ELR (cell line): ENCODE results near the gene CBX5.
"Not testable (repeated sequence)": the region's sequence is repeated elsewhere in the genome, so short reads cannot be mapped to it uniquely, and the experiment has no call there.

Source experiments
- DNase-seq: peaks from one replicate; pipeline ENCODE4 v3.0.0-alpha.2; 2015; ENCODE audit warnings: low read depth

Gene CBX5

GRCh38 chr12:54279632-54280467 is at the start of gene CBX5:
TSS of gene CBX5 (minus strand) at chr12:54280122. CDS start at chr12:54257650, 22,472 bp downstream.
- peak; percentile 100 for DNase-seq

DNA sequence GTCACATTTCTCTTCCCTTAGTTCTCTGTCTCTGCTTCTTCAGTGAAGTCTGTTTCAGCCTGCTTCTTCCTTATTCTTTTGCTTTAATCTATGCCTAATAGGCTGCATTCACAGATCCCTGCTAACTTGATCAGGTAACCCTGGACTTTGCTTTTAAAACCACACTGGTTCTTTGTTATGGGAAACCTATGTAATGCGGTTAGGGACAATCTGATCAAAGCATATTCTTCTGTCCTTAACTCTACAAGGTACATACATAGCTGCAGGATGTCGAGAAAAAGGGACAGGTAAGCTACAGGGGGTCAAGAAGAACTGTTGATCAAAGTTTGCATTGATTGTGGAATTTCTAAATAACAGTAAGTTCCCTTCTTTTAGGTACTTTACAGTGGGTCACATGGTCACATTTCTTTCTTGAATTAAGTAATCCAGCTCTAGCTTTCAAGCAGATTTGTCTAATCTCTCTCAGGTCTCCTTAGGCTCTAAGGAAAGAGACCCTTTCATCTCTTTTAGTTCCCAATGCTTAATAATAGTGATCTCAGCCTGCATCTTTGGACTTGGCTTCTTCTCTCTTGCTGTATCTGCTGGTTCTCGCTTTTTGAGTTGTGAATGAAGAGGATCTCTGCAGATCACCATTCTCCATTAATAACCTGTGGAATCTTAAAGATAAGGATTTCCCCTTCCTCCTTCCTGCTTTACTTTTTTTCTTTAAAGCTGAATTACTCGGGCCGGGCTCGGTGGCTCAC is 48.8 kb upstream of the CBX5 start:
- no peak for DNase-seq

DNA sequence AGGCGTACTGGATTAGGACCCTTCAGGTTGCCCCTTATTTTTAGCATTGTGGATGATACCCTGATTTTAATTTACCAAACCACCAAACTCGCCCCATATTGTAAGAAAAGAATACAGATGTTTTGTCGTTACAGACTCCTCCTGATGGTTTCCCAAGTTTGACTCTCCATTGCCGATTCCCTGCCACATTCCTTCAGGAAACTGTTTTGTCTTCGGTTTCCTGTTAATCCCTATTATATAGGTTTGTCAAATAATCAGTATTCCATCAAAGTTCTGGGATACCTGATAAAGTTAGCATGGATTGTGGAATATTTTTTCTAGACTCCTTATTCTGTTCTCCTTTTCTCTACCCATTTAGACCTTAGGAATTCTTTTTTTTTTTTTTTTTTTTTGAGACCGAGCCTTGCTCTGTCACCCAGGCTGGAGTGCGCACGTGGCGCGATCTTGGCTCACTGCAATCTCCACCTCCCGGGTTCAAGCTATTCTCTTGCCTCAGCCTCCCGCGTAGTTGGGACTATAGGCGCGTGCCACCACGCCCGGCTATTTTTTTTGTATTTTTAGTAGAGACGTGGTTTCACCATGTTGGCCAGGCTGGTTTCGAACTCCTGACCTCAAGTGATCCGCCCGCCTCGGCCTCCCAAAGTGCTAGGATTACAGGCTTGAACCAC is 45.7 kb upstream of the CBX5 start:
- DNase-seq = not testable (repeated sequence)

- peak; percentile 100 for DNase-seq
Observed at GRCh38 chr12:54324617-54325441, 44.9 kb upstream of the CBX5 start, which contains the start of gene COPZ1. TSS of gene COPZ1 (plus strand) at chr12:54325131. CDS start at chr12:54325164, 33 bp downstream.

GRCh38 chr12:54321363-54321762 is 41.4 kb upstream of the CBX5 start:
- DNase-seq = no peak

GRCh38 chr12:54312309-54312708 is 32.4 kb upstream of the CBX5 start:
- not testable (repeated sequence) for DNase-seq

GRCh38 chr12:54311051-54311450 is 31.1 kb upstream of the CBX5 start:
- no peak for DNase-seq

DNA sequence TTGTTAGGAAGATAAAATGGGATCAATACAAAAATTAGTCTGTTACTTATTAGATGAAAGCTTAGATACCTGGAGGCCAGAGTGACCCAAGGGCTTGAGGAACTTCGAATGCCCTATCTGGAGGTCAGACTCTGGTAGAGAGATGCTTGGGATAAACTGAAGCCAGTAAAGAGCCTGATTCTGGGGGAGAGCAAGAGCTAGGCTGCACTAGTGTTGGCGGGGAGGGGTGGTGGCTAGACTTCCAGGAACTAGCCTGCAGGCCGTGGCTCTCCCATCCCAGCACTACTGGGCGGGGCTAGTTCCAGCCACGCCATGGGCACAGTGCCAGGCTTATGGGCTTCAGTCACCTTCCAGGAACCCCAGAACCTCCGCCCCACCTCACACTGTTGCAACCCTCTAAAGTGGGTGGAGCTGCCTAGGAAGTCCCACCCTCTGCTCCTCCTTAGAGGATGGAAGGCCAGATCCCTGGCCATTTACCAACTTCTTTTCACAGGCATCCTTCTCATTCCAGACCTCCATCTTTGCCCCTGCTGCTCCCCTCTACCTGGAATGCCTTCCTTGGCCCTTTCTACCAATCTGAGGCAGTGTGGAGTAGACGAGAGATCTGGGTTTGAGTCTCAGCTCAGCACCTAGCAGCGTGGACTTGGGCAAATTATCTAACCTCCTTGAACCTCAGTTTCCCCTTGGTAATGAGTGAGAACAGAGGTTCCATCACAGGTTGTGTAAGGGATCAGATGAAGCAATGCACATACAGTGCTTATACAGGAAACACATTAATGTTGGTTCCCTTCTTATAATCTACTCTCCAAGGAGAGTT is 27.2 kb upstream of the CBX5 start:
- peak; percentile 58 for DNase-seq

DNA sequence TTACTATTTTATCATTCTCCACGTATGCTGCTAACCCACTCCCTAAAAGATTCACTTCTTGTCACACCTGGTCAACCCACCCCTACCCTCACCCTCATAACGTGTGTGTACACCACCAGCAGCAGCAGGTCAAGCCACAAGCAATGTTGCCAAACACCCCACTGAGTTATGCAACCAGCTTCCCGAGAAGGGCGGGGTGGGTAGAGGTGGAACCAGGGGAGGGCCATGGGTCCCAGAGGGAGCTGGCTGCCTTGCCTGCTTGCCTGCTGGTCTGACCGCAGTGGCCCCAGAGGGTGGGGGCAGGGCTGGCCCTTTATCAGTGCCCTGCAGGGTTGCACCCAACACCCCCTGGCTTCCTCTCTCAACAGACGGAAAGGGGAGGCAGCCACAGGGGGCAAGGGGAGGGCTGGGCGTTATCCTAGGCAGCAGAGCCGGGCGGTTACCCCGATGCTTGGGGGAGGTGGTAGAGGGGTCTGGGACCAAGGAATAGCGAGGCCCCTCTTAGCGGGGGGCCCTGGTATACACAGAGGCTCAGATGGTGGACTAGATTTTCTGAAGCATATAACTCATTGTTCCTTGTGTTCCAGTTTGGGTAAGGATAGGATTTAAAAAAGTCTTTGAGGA is 24.4 kb upstream of the CBX5 start:
- DNase-seq = peak; percentile 41

- DNase-seq = no peak
Observed at GRCh38 chr12:54303640-54304039, 23.7 kb upstream of the CBX5 start.

DNA sequence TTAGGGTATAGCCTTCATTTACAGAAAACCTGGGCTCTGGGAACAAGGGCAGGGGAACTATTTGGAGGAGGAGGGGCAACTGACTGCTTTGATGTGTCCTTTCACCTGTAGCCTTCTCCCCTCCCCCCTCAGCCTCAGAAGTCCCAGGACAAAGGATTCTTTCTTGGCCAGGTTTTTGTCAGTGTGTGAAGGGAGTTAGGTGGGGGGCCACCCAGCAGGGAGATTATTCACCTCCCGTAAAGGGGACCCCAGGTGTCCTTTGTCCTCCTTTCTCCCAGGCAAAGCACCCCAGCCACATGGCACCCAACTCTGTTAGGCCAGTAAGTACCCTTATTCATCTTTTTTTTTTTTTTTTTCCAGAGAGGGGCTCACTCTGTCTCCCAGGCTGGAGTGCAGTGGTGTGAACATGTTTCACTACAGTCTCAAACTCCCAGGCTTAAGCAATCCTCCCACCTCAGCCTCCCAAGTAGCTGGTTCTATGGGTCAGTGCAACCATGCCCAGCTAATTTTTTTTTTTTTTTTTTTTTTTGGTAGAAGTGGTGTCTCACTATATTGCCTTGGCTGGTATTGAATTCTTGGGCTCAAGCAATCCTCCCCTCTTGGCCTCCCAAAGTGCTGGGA is 21.6 kb upstream of the CBX5 start:
- no peak for DNase-seq

DNA sequence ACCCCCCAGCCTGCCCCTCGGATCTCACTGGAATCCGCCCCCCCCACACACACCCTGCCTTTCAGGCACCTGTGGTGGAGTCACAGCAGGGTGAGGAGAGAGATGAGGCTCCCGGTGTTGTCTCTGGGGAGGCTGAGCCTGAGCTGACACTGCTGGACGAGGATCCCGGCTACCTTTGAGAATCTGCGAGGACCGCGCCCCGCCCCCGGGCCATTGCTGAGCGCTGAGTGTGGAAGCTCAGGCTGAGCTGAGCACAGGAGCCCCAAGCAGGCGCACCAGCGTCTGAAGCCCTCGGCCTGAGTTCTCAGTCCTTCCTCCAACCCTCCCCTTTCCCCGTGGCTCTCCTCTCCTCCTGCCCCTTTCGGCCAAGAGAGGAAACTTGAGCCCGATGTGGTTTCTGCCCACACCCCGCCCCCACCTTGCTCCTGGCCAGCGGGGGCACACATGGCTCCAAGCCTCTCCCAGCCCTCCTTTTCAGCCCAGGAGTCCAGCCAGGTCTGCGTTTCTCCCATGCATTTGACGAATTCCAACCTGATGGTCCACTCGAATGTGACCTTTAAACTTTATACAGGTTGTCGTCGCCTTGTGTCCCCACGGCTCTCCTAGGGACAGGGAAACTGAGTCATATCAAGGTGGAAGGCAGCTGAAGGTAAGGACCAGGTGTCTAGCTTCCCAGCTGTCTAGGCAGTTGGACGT is 21.0 kb upstream of the CBX5 start, which contains the start of gene NFE2:
TSS of gene NFE2 (minus strand) at position 284 of the 696 bp plus-strand sequence. CDS start 5,767 bp downstream, outside the sequence.
- DNase-seq = peak; percentile 87

GRCh38 chr12:54300225-54300731 is 20.4 kb upstream of the CBX5 start:
- peak; percentile 47 for DNase-seq

DNA sequence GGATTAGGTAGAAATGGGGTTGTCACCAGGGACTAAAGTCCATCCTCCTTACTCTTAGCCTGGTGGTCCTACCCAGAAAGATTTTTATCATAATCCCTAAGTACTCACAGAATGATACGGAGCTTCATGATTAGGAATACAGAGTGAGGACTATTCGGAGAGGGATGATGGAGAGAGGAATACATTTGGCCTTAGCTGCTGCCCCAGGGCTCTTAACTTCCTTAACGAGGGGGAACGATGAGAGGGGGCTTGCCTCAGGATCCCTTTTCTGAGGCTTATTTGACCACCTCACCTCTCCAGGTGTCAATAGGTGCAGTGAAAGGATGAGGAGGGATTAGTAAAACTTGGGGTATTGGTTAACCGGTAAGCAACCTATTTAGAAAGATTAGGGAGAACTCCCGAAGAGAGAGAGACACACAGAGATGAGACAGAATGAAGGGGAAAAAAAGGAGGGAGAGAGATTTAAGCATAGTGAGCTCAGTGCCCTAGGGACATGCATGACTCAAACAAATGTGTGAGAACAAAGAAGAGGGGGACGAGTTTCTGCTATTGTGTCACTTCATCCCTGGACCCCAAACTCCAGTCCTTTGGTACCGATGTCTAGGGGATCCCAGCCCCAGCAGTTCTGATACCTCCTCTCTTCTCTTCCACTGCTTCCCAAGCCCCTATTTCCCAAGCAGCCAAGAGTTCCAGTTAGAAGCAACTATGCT is 19.7 kb upstream of the CBX5 start:
- DNase-seq = peak; percentile 73

DNA sequence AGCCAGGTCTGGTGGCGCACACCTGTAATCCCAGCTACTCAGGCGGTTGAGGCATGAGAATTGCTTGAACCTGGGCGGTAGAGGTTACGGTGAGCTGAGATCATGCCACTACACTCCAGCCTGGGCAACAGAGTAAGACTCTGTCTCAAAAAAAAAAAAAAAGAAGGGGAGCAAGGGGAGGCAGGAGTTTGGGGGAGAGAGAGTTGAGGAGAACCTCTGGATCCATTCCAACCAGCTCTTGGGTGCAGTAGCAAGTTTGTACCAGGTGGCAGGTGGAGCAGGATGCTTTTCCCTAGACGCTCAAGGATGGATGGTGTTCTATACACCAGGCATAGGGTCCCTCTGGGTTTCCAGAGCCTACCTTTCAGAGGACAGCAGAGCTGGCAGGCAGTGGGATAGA is 19.0 kb upstream of the CBX5 start:
- no peak for DNase-seq

DNA sequence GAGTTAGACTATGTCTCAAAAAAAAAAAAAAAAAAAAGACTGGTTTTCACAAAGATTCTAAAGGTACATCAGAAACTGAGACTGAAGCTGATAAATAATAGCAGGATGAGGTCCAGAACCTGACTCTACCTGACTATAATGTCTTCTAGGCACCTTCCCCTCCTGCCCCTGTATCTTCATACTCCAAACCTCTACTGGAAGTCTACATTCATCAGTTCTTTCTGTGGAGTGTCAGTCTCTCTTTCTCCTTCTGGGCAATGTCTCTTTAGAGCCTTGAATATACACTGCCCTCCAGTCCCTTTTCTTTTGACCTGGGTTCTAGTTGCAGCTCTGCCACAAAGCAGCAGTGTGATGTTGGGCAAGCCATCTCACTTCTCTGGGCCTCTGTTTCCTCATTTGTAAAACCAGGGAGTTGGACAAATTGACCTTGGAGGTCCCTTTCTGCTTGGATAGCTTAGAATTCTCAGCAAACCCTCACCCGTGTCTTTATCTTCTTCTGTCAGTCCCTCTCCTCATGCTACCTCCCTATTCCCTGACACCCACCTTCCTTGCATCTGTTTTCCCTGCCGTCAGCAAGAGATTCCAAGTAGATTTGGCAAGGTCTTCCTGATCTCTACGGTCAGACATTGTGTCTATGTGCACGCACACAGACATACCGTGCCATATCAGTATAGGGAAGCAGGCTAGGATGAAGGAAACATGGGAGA is 16.6 kb upstream of the CBX5 start:
- DNase-seq = no peak

- no peak for DNase-seq
Observed at GRCh38 chr12:54294953-54295566, 15.1 kb upstream of the CBX5 start.
